ENCODE data around the gene CNKSR2.
"Not testable (repeated sequence)": the region's sequence is repeated elsewhere in the genome, so short reads cannot be mapped to it uniquely, and the experiment has no call there.

DNA sequence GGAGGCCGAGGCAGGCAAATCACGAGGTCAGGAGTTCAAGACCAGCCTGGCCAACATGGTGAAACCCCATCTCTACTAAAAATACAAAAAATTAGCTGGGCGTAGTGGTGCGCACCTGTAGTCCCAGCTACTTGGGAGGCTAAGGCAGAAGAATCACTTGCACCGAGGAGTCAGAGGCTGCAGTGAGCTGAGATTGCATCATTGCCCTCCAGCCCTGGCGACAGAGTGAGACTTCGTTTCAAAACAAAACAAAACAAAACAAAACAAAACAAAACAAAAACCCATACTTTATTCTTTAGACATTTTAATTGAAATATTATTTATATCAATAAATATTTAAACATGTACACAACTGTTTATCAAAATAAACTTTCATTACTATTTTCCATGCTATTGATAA, 109.8 kb downstream of the CNKSR2 start:
- TF ChIP-seq, protein P1, sequence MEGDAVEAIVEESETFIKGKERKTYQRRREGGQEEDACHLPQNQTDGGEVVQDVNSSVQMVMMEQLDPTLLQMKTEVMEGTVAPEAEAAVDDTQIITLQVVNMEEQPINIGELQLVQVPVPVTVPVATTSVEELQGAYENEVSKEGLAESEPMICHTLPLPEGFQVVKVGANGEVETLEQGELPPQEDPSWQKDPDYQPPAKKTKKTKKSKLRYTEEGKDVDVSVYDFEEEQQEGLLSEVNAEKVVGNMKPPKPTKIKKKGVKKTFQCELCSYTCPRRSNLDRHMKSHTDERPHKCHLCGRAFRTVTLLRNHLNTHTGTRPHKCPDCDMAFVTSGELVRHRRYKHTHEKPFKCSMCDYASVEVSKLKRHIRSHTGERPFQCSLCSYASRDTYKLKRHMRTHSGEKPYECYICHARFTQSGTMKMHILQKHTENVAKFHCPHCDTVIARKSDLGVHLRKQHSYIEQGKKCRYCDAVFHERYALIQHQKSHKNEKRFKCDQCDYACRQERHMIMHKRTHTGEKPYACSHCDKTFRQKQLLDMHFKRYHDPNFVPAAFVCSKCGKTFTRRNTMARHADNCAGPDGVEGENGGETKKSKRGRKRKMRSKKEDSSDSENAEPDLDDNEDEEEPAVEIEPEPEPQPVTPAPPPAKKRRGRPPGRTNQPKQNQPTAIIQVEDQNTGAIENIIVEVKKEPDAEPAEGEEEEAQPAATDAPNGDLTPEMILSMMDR (conservative IDR thresholded peaks at IDR 0.05; ENCODE audit: low read depth, low read length) = not testable (repeated sequence)
- TF ChIP-seq EZH2 (IDR thresholded peaks at IDR 0.05; ENCODE audit: low read length, unreplicated experiment) = not testable (repeated sequence)

Measured in PC-3 (cell line).